AG08396 (cell line): ENCODE data around the gene FBLN7.
"Not testable (repeated sequence)": the region's sequence is repeated elsewhere in the genome, so short reads cannot be mapped to it uniquely, and the experiment has no call there.

Source experiments
- DNase-seq: peaks from one replicate; pipeline ENCODE4 v3.0.0; 2012; ENCODE audit warnings: low spot score, mixed read lengths

FBLN7 gene, protein sequence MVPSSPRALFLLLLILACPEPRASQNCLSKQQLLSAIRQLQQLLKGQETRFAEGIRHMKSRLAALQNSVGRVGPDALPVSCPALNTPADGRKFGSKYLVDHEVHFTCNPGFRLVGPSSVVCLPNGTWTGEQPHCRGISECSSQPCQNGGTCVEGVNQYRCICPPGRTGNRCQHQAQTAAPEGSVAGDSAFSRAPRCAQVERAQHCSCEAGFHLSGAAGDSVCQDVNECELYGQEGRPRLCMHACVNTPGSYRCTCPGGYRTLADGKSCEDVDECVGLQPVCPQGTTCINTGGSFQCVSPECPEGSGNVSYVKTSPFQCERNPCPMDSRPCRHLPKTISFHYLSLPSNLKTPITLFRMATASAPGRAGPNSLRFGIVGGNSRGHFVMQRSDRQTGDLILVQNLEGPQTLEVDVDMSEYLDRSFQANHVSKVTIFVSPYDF

GRCh38 chr2:112138159-112139032 is at the start of gene FBLN7:
Gene FBLN7, plus strand, starts transcription at chr2:112138385. Its CDS starts 271 bp downstream, at chr2:112138656.
- peak; percentile 75 for DNase-seq

DNA sequence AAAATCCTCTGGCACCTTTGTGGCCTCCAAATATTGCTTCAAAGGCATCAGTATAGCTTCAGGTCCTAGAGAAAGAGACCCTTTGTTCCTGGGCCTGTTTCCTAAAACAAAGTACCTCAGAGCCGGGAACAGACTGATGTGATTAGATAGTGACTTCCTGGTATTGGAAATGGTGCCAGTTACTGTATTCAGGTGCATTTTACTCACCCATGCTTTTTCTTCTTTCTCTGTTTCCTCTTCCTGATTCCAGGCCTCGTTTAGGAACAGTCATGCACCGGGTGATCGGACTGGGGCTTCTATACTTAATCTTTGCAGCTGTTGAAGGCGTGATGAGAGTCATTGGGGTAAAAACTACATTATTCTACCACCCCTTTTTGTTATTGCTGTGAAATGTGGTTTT is 48.8 kb upstream of the FBLN7 start:
- DNase-seq, result no peak

DNA sequence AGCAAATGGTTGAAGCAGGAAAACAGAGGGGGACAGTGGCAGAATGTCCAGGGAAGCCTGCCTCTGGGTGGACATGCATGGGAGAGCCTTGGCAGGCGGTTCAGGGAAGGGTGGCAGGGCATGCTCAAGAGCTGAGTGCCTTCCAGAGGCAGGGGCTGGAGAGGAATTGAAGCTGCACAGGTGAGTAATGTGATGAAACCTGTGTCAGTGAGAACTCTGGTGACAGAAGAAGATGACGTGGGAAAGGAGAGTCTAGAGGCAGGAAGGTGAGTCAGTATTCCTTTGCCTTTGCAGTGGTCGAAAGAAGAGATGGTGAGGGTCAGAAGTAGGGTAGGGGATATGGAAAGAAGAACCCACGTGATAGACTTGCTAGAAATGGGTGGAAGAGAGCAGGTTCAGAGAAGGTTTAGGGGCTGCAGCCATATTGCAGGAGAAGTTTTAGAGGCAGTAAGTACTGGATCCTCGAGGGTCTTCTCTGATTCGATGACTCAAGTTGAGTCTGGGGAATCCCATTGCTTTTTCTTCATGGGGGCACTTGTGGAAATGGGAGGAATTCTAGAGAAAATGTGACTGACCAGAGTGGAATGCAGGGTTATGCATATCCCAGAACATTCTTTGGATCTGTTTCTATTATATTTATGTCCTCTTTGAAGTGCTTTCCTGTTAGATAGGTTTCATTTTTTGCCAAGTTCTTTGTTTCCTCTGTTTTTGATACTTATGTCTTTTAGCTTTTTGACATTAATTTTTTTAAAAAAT is 45.7 kb upstream of the FBLN7 start:
- DNase-seq, result peak; percentile 43

DNA sequence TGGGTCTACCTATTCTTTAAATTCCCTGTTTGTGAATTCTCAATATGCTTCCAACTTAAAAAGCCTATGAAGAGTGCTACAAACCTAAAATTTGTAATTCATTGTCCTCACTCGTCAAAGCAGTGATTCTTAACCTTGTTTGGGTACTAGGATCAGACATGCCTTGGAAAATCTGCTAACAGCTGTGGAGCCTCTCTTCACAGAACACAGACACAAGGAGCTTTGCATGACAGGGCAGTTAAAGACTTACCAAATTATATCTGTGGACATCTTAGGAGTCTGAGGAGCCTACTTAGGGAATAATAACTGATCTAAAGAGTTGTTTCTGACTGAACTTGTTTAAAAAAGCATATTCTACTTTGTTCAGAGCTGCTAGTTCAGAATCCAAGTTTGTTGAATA is 45.0 kb upstream of the FBLN7 start:
- DNase-seq, result no peak

GRCh38 chr2:112095681-112096080 is 42.5 kb upstream of the FBLN7 start:
- DNase-seq, result no peak

DNA sequence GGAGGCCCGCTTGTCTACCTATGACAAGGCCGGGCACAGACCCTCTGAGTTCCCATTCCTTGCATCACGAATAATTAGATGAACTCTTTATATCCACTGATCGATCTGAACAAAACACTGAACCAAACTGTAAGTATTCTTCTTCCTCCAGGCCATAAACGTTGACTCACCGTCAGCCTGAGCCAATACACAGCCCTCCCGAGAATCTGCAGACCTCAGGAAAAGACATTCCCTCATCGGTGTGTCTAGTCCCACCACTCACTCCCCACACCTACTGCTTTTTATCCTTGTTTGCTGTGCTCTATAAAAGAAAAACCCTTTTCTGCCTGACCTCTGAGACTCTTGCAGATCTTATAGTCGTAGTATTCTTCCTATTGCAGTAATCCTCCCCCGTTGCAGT is 42.1 kb upstream of the FBLN7 start:
- peak; percentile 17 for DNase-seq

DNA sequence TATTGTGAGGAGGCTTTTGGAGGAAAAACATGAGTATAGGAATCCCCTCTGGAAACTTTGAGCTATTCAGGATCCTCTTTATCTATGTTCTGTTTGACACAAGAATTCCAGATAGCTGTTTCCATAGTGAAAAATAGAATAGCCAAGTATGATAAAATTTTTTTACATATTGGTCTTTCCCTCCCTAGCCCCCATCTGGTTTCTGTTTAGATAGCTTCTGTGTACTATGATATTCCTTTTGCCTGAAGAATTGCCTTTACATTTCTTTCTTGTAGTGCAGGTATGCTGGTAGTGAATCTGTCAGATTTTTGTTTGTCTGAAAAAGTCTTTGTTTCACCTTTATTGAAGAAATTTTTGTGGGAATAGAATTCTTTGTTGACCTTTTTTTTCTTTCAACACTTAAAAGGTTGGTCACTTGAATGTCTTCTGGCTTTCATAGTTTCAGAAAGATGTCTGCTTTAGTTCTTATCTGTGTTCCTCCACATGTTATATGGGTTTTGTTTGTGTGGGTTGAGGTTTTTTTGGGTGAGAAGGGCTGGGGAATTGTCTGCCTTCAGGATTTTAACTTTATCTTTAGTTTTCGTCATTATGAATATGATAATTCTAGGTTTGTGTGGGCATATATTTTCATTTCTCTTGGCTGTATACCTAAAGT is 29.9 kb upstream of the FBLN7 start:
- DNase-seq, result no peak

DNA sequence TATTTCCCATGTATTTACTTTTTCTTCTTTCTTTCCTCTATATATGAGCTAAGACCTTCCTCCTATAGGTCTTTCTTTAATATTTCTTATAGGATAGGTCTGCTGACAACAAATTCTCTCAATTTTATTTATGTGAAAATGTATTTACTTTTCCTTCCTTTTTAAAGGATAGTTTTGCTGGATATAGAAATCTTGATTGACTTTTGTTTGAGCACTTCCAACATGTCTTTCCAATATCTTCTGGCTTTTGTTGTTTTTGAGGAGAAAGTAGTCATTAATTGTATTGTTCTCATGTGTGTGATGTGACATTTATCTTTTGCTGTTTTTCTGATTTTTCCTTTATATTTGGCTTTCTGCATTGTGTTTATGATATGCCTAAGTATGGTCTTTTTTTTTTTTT is 28.9 kb upstream of the FBLN7 start:
- DNase-seq, result no peak

- DNase-seq, result no peak
These were observed 27.2 kb upstream of the FBLN7 start for GRCh38 chr2:112110966-112111365.

DNA sequence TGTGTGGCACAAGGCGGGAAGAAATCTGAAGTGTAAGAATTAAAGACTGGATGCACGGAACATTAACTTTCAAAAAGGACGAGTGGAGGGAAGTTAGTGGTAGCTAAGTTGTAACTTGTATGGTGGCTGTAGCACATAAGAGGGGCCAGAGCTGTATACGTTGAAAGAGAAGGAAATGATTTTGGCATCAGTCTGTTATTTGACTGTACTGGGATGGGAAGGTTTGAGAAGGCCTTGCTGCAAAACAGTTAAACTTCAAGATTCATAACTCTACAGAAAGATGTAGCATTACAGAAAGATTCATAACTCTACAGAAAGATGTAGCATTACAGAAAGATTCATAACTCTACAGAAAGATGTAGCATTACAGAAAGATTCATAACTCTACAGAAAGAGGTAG is 24.8 kb upstream of the FBLN7 start:
- DNase-seq, result not testable (repeated sequence)

- DNase-seq, result no peak
These were observed 20.0 kb upstream of the FBLN7 start for GRCh38 chr2:112118148-112118547.

- DNase-seq, result no peak
These were observed 16.4 kb upstream of the FBLN7 start for GRCh38 chr2:112121682-112122254.

GRCh38 chr2:112129060-112129459 is 9.1 kb upstream of the FBLN7 start:
- no peak for DNase-seq

GRCh38 chr2:112133344-112133743 is 4.8 kb upstream of the FBLN7 start:
- no peak for DNase-seq

DNA sequence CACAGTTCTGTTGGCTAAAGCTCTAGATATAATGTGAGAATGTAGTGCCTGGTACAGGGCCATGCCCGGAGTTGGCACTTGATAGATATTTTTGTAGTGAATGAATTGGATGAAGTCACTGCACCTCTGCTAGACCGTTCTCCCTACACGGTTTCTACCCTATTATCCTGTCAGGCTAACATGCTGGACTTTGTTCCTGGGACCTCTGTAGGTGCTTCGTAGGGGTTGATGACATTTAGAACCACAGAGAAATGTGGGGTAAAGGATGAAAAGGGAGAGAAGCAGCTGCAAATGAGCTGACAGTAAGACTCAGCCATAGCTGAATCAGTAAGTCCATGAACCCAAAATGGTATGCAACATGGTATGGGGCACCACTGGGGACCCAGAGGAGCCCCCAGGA is 4.1 kb upstream of the FBLN7 start:
- no peak for DNase-seq

- DNase-seq, result no peak
These were observed 2.1 kb upstream of the FBLN7 start for GRCh38 chr2:112136096-112136495.

GRCh38 chr2:112137516-112138158 is 548 bp upstream of the FBLN7 start:
- peak; percentile 61 for DNase-seq

GRCh38 chr2:112139033-112139614 is 939 bp downstream of the FBLN7 start:
- not testable (repeated sequence) for DNase-seq

DNA sequence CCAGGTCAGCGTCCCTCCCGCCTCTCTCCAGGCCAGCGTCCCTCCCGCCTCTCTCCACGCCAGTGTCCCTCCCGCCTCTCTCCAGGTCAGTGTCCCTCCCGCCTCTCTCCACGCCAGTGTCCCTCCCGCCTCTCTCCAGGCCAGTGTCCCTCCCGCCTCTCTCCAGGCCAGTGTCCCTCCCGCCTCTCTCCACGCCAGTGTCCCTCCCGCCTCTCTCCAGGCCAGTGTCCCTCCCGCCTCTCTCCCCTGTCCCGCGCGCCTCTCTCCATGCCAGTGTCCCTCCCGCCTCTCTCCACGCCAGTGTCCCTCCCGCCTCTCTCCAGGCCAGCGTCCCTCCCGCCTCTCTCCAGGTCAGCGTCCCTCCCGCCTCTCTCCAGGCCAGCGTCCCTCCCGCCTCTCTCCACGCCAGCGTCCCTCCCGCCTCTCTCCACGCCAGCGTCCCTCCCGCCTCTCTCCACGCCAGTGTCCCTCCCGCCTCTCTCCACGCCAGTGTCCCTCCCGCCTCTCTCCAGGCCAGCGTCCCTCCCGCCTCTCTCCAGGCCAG is 1.5 kb downstream of the FBLN7 start:
- DNase-seq, result not testable (repeated sequence)

DNA sequence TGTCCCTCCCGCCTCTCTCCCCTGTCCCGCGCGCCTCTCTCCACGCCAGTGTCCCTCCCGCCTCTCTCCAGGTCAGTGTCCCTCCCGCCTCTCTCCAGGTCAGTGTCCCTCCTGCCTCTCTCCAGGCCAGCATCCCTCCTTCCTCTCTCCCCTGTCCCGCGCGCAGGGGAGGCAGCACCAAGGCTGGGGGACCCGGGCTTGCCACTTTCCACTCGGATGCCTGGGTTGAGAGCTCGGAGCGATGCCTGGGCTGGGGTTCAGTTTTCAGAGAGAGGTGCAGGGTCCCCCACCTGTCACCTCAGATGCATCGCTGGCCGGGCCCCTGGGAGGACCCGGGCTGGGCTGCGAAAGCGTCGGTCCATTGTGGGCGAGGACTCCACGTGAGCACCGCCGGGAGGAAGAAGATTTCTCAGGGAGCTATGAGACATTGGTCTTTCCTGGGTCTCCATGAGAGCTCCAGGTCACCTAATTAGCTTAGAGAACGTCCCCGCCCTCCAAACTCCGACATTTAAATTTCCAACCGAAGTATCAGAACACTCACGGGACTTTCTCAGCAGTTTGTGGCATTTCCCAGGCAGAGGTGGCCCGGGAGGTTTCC is 2.1 kb downstream of the FBLN7 start:
- no peak for DNase-seq
